Measurements from ENCODE around the gene ST6GALNAC3.
A peak's percentile ranks its signal among the peaks of the same experiment; 100 is the strongest.
"Not testable (repeated sequence)": the region's sequence is repeated elsewhere in the genome, so short reads cannot be mapped to it uniquely, and the experiment has no call there.

ST6GALNAC3 gene

DNA sequence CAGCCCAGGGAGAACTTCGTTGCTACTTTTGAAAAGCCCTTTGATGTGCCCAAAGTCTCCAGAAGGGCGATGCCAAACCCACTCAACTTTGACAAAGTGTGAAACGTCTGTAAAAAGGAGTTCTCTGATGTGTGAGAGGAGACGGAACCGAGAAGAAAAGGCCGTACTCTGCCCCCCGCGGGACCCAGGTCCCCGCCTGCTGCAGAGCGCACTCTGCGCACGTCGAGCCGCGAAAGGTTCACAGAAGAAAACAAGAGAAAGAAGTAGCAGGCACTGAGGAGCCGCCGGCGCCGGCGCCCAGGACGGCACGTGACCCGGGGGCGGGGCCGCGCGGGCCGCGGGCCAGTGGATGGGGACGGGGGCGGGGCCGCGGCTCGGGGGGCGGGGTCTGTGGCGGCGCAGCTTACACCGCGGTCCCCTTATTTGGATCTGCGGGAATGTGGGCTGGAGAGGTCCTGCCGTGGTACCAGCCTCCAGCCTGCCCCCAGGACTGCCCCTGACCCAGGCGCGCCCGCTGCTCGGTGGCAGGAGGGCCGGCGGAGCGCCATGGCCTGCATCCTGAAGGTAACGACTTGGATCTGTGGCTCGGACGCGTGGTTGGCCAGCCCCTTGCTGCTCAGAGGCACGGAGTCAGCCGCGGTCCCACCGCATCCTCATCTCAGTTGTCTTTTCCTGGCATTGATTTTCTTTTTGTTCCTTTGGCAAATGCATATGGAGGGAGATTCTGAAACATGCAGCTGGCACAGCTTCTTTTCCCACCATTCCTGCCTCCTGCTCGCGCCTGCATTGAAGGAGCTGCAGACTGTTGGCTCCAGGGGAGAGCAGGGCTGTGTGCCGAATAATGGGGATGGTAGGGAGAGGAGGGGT lies at the start of gene ST6GALNAC3:
TSS of gene ST6GALNAC3 (plus strand) at position 426 of the 867 bp plus-strand sequence.
- peak; percentile 77 for DNase-seq

DNA sequence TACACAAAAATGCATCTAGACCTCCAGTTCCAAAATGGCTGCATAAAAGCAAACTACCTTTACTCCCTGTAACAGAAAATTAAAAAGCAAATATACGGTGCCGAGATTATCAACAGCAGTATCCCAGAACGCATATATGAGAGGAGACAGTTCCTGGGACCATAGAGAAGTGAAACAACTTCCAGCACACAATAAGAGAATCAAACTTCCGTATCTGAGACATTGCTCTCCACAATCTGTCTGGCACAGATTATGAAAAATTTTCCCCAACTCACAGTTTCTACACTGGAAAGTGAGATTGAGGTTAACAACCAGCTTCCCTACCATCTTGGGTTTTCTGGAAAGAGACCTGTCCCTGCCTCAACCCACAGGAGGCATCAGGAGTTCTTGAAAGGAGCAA lies 47.2 kb upstream of the ST6GALNAC3 start:
- DNase-seq, result no peak

DNA sequence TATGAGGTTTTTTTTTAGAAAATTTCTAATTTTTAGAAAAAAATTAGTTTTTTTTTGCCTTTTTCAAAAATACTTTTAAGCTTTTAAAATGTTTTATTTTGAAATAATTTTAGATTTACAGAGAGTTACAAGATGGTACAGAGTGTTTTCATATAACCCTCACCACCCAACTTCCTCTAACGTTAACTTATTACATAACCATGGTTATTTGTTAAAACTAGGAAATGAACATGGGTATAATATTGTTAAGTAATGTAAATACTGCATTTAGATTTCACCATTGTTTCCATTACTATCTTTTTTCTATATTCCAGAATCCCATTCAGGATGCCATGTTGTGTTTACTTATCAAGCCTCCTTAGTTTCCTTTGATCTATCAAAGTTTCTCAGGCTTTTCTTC lies 45.2 kb upstream of the ST6GALNAC3 start:
- DNase-seq, result no peak

DNA sequence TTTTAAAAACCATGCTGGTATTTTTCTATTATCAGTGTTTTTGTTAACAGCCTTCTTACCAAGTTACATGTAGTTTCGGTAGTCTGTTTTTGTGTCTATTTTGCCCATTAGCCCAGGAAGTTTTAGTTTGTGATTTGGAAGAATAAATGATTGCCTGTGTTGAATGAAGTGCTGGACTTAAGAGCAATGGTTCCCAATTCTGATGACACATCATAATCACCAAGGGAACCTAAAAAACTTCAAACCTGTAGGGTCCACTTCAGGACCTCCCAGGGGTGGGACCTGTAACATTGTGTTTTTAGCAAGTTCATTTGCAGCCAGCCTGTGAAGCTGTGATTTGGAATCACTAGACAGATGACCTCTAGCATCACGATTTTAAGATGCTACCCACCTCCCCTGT lies 43.0 kb upstream of the ST6GALNAC3 start:
- DNase-seq, result no peak

DNA sequence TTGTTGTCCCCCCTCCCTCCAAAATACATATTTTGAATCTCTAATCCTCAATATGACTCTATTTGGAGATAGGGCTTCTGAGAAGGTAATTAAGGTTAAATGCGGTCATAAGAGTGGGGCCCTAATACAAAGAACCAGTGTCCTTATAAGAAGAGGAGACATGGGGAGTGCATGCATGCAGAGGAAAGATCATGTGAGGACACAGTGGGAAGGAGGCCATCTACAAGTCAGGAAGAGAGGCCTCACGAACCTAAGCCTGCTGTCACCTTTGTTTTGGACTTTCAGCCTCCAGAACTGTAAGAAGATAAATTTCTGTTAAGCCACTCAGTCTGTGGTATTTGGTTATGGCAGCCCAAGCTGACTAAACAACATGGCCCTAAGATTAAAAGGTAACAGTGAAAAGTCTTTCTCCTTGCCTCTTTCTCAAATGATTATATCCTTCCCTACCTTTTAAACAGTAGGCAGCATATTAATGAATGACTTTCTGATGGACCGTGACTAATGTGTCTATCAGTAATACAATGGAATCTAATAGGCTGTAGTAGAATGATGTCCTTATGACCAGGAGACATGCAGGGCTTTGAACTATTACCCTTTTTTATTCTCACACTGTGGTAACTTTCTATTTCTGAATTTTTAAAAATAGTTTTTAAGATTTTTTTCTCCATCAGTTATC lies 40.6 kb upstream of the ST6GALNAC3 start:
- DNase-seq, result no peak

DNA sequence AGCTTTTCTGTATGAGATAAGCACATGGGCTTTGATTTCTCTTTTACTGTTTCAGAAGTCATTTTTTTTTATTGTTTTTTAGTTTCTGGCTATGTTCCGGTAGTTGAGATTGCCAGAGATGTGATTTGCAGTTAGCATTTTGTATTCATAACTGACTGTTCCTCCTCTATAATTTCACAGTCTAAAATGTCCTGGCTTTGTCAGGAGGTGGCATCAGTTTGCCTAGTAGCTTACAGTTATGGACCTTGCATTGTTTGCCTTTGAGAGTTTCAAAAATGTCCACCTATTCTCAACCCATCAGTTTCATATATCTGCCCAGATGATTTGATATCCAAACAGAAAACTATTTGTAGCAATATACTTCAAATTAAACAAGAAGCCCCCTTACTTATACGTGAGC lies 39.5 kb upstream of the ST6GALNAC3 start:
- DNase-seq, result peak; percentile 10

DNA sequence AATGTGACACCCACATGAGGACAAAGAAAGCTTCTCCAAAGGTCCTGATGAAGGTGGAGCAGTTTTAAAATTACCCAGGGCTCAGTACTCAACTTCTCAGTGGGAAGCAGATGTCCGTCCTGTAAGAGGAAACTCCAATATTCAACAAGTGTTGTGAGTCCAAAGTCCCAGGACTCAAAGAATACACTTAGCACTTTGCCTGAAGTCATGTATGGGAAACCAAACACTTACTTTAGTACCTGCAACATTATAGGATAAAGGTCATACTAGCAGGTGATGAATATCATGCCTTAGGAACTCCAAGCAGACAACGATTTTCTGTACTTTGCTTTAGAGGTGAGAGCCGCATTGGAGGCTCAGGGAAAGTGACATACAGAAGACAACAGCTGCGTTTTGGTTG lies 37.2 kb upstream of the ST6GALNAC3 start:
- DNase-seq, result no peak

DNA sequence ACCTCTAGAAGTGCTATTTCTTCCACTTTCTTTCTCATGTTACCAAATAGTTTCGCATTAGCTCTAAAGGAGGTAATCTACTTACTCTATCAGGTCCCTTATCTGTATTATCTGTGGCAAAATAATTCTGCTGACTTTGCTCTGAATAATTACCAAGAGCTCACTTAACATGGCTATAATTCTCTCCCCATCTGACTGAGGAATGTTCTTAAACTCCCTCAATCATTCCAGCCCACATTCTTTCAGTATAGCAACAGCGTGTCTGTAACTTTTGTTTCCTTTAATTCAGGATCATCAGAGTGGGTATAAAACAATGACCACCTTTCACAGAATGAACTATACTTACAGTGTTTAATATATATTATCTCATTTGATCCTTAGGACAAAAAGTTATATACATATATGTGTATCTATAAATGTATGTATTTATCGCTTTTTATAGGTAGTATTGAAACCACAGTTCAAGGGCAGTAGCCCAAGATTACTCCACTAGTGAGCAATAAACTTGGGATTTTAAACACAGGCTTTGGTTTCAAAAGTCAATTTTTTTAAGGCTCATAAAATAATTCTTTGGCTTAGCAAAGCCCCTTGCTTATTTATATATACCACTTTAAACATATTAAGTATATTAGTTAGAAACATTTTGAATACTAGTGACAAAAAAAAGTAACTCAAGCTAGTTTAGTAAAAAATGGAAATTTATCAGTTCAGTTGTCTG lies 36.1 kb upstream of the ST6GALNAC3 start:
- no peak for DNase-seq

DNA sequence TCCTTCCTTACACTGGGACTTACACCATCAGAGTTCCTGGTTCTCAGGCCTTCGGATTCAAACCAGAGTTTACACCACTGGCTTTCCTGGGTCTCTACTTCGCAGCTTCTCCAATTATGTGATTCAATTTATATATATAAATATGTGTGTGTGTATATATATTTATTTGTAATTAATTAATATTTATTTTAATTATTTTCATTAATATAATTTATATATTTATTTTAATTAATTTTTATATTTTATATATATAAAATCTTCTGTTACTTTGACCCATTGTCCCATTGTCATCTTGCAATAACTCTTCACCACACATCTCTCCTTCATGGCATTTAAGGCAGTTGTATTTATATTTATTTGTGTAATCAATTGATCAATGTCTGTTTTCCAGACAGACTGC lies 28.4 kb upstream of the ST6GALNAC3 start:
- DNase-seq, result no peak

DNA sequence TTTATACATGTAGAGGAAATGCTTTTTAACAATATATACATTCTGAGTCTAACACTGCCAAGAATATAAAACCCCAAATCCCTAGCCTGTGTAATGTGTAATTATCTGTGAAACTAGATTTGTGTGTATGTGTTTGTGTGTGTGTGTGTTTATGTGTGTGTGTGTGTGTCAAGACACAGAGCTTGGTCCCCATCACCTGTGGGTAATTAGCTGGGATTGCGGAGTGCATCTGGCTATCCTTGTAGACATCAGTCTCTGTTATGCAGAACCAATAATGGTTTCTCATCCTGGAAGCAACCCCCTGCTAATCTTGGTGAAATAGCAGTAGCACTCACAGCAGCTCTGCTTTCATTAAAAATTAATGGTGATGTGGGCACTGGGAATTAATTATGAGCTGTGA lies 26.3 kb upstream of the ST6GALNAC3 start:
- no peak for DNase-seq

DNA sequence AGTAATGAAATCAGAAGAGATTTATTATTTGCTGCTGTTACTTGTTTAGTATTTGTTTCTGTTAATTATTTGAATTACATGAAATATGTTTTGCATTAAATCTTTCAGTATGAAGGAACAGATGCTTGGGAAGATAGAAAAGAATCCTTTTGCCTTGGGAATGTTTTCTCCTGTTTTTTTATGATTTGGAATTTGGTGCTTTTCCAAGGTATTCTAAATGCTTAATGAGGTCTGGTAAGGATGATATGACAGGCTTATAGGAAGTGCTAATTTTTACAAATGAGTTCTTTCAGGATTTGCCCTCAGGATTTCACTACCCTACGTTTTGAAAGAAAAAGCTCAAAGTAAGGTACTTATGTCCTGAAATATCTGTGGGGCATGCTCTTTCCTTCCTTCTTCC lies 25.6 kb upstream of the ST6GALNAC3 start:
- DNase-seq, result no peak

DNA sequence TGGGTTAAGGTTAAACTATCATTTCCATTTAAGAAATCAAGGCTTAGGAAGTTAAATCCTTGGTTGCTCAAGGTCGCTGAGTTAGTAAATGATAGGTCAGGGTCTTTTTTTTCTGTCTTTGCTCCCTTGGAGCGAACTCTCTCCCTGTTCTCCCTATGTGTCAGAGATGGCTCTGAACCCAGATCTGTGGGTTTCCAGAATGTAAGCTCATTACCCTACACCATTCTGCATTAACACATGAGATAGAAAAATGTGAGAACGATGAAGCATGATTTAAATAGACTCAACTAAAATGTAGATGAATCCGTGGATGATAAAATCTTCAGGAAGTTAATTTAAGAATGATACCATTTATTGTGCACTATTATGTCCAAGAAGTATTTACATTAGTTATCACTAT lies 25.0 kb upstream of the ST6GALNAC3 start:
- no peak for DNase-seq

DNA sequence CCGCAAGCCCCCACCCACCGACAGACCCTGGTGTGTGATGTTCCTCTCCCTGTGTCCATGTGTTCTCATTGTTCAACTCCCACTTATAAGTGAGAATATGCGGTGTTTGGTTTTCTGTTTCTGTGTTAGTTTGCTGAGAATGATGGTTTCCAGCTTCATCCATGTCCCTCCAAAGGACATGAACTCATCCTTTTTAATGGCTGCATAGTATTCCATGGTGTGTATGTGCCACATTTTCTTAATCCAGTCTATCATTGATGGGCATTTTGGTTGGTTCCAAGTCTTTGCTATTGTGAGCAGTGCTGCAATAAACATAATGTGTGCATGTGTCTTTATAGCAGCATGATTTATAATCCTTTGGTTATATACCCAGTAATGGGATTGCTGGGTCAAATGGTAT lies 24.5 kb upstream of the ST6GALNAC3 start:
- DNase-seq, result not testable (repeated sequence)

DNA sequence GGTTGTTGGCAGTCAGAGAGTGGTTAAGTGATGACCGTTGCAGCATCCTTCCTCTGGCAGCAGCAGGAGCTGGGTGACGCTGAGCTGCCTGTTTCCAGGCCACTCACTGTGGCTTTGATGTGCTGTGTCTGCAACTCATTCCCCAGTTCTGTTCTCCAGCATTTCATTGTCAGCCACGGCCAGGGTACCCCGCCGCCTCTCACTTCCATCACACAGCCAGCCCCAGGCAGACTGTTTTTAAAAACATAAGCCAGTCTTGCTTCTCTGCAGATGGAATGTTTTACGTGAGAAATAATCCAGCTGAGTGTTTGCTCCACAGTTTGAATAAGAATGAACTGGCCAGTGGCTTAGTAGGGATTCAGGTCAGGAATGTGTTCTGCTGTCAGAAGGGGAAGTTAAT lies 21.5 kb upstream of the ST6GALNAC3 start:
- DNase-seq, result no peak

DNA sequence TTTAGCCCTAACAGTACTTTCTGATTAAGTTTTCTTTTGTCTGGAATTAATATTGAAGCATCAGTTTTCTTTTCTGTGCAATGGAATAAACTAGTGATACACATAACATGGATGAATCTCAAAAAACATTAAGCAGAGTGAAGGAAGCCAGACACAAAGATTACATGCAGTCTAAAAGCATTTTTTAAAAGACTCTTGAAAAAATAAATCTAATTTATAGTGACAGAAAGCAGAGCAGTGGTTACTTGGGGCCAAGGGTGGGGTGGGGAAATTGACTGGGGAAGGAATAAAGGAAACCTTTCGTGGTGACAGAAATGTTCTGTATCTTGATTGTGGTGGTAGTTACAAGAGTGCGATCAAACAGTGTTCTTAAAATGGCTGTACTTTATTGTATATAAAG lies 20.2 kb upstream of the ST6GALNAC3 start:
- DNase-seq, result no peak

DNA sequence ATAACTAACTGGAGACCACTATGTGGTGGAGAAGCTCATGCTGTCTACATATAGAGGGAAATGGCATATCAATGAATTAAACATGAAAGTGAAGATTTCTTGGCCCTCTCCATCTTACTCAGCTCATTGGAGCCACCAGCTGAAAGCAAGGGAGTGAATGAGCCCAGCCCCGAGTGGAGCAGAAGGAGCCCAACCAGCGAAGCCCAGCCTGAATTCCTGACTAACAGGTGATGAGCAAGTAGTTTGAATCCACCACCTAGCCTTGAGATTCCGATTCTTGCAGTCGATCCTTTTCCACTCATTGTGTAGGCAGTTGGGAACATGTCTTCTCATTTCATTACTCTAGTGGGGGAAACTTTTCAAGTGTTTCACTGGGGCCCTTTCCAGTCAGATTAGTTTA lies 18.6 kb upstream of the ST6GALNAC3 start:
- DNase-seq, result no peak

DNA sequence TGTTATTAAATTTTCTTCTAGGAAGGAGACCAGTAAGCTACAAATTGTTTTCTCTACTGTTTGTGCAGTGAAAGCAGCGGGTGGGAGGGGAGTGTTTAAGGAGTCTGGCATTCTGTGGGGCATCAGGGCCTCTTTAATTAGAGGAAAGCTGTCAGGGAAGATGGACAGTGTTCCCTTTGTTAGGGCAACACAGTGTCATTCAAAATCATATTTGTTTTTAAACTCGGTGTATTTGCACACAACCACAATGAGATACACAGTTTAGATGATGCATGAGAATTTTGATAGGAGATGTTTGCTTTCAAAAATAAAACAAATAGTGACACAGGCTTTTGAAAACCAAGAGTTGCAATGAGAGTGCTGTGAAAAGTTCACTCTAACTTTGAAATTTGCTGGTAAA lies 15.1 kb upstream of the ST6GALNAC3 start:
- peak; percentile 13 for DNase-seq

DNA sequence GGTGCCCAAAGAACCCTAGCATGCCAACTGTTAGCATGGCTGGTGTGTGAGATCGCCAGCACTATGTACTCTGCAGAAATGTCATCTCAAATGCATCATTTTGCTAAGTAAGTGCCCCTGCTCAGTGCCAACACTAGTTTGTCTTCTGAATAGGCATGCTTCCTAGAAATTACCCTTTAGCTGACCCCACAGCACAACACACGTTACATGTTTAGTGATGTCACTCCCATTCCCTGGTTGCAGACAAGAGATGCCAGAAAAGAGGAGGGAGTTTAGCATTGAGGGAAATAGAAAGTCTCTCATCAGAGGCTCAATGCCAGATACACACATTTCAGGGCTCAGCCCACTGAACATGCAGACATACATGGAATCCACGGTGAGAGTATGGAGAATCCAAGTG lies 9.3 kb upstream of the ST6GALNAC3 start:
- no peak for DNase-seq

DNA sequence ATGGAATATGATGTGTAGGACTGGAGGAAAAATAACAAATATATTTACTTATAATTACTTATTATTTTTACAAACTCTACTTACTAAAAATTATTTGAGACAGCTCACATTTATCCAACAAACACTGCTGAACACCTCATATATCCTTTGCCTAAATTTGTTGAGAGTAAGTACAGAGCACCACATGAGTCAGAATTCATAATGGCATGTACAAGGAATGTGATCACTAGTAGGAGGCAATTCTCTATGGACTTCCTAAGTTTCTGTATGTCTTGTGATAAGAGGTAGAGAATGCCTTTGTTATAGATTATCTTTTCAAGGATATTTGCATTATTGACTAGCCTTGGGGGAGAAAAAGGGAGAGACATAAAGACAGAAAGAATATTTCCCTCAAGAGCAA lies 8.2 kb upstream of the ST6GALNAC3 start:
- DNase-seq, result no peak

DNA sequence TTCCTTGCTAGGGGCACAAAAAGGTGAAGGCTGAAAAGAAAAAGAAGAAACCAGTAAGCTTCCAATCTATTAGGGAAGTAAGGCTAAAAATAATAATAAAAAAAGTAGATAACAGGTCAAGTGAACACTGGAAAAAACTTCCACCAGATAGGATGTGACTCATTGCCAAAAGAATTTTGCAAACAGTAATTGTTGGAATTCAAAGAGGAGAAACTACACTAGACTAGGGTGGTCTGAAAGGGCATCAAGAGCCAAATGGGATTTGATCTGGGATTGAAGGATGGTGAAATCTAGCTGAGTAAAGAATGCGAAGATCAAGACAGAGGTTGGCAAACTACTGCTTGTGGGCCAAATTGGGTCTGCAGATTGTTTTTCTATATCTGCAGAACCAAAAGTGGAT lies 6.0 kb upstream of the ST6GALNAC3 start:
- no peak for DNase-seq

DNA sequence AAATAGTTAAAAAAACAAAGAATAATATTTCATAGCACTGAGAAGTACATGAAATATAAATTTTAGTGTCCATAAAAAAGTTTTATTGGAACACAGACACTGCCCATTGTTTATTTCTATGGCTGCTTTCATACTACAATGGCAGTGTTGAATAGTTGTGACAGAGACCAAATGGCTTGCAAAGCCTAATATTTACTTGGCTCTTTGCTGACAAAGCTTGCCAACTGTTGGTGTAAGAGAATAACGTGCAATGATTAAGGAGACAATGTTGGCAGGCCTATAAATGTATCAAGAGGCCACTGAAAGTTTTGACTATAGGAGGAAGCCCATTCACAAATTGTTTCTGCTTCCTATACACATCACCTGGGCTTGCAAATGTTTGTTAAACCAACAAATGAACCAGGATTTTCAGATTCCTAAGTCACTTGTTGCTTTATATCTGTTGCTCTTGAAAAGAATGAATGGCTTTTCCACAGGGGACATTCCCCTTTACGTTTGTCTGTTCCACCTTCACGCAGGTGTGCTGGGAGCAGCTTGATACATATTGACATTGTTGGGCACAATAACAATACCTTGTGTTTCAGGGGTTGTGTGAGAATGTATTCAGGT lies 5.5 kb upstream of the ST6GALNAC3 start:
- DNase-seq, result no peak

DNA sequence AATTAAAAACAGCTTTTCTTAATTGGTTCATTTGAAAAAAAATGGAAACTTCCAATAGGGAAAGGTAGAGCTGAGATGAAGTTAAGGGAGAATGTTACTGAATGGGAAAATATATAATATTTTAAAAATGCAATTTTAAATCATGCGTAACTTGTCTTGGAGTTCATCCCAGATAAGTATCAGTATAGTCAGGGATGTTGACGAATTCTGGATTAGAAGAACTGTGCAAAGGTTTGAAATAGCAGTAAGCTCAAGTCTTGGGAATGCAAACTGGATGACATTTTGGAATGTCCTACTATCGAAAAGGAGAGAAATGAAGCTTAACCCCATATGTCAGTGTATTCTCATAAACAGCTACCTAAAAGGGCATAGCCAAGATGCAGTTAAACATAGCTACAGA lies 4.0 kb upstream of the ST6GALNAC3 start:
- no peak for DNase-seq

DNA sequence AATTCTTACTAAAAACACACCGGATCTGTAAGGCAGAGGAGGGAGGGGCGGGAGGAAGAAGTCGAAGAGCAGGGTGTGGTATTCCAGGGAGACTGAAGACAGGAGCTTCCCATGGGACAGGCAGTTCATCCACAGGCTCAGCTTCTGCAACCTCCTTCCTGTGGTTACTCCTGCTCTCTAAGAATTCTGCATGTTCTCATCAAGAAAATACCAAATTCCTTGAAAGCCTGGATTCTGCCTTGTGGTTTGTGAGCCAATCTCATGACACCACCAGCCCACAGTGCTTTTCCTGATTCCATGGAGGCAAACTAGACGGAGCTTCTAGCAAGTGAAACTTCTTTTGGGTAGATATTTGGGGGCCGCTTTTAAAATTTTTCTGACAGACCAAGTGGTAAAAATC lies 1.1 kb upstream of the ST6GALNAC3 start:
- no peak for DNase-seq

DNA sequence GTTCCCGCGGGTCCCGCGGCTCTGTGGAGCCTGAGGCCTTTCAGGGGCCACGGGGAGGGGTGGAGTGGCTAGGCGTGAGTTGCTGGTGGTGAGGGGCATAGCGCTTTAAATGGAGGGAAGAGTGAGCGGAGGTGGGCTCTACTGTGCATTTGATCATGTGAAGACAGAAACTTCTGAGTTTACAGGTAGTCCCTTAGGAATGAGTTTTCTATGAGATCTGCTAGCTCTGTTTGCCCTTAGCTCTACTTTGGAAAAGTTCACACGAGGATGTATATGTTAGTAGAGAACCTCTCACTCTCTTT lies 593 bp downstream of the ST6GALNAC3 start:
- DNase-seq, result no peak

Measured in midbrain (tissue), 1 donor.